GM10248 (cell line): ENCODE results near the gene IGFBPL1.

Experiments
- CTCF ChIA-PET: fragments of 300-600 bp; sonication (Branson Sonifier 250); formaldehyde crosslinking; extraction: SDS; loops from one replicate; lab custom pipeline; 2021; ENCODE audit warnings: antibody characterized with exemption; lab: Yijun Ruan, JAX
- POLR2A ChIA-PET: fragments of 350-650 bp; sonication (Branson Sonifier 250); formaldehyde crosslinking; extraction: SDS; loops from one replicate; lab custom pipeline; 2020; ENCODE audit warnings: antibody characterized with exemption; lab: Yijun Ruan, JAX
- DNase-seq: peaks from one replicate; pipeline ENCODE4 v3.0.0; 2012; ENCODE audit errors: extremely low spot score
- TF ChIP-seq, protein P1 (sequence below): IDR thresholded peaks from 2 replicates; pipeline ENCODE4 v1.5.1; 2012; ENCODE audit warnings: mild to moderate bottlenecking, low read depth; ENCODE audit errors: extremely low read depth, missing control alignments, control extremely low read depth

Gene IGFBPL1

DNA sequence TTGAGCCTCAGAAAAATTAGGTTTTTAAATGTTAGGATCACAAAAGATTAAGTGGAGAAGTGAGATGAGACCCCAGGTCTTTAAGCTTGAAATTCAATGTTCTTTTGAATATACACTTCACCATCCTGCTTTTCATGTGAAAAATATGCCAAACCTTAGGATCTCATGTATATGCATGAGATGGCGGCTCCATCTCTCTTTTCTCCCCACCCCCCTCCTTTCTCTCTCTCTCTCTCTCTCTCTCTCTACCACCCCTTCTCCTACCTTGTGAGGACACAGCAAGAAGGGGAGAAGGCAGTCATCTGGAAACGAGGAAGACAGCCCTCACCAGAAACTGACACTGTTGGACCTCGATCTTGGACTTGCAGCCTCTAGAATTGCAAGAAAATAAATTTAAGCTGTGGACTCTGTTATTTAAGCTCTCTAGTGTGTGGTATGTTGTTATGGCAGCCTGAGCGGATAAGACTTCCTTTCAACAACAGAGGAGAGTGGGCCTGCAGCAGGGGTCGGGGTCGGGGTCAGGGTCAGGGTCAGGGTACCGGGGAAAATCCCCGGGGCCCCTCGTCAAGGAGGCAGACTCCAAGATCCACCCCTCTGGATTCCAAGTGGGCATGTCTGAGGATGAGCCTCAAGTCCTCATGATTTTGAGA is 48.1 kb downstream of the IGFBPL1 start:
- ChIA-PET POLR2A (no interaction called here), CTCF (interaction anchor here (1.0 to 2.2 kb wide), 5 partner anchors 13 to 463 kb away, joined by 3 to 4 read pairs (median 4); partner anchors contain the start of gene ALDH1B1)
- no peak for DNase-seq
- TF ChIP-seq, protein P1, sequence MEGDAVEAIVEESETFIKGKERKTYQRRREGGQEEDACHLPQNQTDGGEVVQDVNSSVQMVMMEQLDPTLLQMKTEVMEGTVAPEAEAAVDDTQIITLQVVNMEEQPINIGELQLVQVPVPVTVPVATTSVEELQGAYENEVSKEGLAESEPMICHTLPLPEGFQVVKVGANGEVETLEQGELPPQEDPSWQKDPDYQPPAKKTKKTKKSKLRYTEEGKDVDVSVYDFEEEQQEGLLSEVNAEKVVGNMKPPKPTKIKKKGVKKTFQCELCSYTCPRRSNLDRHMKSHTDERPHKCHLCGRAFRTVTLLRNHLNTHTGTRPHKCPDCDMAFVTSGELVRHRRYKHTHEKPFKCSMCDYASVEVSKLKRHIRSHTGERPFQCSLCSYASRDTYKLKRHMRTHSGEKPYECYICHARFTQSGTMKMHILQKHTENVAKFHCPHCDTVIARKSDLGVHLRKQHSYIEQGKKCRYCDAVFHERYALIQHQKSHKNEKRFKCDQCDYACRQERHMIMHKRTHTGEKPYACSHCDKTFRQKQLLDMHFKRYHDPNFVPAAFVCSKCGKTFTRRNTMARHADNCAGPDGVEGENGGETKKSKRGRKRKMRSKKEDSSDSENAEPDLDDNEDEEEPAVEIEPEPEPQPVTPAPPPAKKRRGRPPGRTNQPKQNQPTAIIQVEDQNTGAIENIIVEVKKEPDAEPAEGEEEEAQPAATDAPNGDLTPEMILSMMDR, result no peak

GRCh38 chr9:38375572-38375963 is 48.7 kb downstream of the IGFBPL1 start:
- POLR2A ChIA-PET, result no interaction called here
- TF ChIP-seq, protein P1, result no peak
- DNase-seq, result no peak
- CTCF ChIA-PET, result no interaction called here

DNA sequence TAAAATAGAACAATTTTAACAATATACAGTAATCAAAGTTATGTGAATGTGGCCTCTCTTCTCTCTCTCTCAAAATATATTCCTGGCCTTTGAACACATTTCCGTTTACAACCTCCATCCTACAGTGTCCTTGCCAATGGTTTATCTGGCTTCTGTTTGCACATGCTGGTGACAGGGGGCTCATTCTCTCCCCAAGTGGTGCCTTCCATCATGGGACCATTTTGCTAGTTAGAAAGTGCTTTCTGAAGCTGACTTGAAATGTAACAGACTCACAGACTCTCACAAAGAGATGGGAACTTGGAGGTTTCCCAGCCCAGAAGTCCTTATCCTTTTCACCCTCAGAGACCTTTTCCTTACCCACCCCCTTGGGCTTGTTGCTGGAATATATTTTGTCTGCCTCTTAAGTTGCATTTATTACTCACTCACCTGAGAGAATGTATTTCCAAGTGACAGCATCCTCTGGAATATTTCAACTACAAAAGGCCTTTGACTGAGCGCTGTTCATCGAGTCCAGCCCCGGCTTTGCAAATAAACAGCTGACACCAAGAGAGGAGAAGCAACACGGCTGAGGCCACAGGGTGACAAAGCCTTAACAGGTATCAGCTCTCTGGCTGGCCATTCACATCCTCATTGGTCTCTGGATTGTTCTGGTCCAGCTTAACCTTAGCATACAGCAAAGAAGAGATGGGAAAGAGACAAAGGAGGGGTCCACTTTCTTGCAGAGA is 49.2 kb downstream of the IGFBPL1 start:
- ChIA-PET CTCF (interaction anchor here (0.6 to 1.1 kb wide), 4 partner anchors 14 to 466 kb away, joined by 3 read pairs; no protein-coding TSS in a partner anchor), POLR2A (no interaction called here)
- DNase-seq, result no peak
- TF ChIP-seq, protein P1, result no peak

GRCh38 chr9:38373679-38374078 is 50.6 kb downstream of the IGFBPL1 start:
- TF ChIP-seq, protein P1, result no peak
- ChIA-PET CTCF (interaction anchor here (0.9 to 1.6 kb wide), 5 partner anchors 10 to 470 kb away, joined by 3 to 8 read pairs (median 3); partner anchors contain the start of gene SLC25A51), POLR2A (no interaction called here)
- no peak for DNase-seq

DNA sequence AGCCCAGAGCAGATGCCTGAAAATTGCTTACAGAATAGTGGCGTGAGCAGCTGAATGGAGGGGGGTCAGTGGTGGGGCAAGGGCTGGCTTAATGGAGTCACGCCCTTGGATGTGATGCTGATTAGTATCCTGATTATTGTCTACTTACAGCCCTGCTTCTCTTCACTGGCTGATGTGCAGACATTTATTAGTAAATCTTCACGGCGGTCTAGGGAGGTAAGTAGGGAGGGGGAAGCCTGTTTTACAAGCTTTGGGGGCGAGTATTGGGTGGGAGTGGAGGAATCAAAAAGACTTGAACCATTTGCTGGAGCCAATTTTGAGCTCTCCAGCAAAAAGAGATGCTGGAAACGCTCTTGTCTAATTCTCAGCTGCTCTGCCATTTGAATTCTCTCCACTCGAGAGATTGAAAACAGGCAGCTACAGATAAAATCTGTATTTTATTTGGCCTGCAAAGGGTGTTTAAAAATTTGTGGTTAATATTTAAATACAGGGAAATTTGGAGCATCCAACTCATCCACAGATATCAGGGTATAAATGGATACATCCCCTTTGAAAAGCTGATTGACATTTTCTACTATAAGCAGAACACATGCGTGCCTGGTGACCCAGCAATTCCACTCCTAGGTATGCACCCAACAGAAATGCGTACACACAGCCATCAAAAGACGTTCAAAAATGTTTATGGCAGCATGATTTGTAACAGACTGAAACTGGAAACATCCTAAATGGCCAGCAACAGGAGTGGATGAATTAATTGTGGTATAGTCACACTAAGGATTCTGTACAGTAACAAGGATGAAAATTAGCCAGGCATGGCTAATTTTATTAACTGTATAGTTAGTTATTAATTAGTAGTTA is 51.3 kb downstream of the IGFBPL1 start:
- TF ChIP-seq, protein P1, result no peak
- POLR2A ChIA-PET, result interaction anchor here (0.5 kb wide), 1 partner anchor 622 kb away, joined by 7 read pairs; no protein-coding TSS in a partner anchor
- DNase-seq, result no peak
- CTCF ChIA-PET, result interaction anchor here (1.0 to 1.6 kb wide), 5 partner anchors 10 to 469 kb away, joined by 3 to 8 read pairs (median 3); partner anchors contain the start of gene SLC25A51

DNA sequence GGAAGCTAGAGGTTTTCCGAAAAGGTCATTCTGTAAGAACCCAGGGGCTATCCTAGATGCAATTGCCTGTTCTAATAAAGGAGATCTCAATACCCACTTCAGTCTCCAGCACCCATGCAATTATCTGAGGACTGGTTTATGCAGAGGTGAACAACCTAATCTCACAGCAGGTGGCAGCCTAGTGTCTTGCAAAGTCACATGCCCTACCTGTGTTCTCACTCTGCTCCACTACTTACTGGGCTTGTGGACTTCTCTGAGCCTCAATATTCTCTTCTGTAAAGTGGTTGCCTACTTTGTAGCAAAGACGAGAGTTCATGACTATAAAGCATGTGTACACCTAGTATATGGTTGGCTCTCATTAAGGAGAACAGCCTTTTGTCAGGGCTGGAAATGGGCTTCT is 52.8 kb downstream of the IGFBPL1 start:
- DNase-seq, result peak; percentile 69
- POLR2A ChIA-PET, result no interaction called here
- CTCF ChIA-PET, result interaction anchor here (1.5 to 1.7 kb wide), 2 partner anchors 11 to 29 kb away, joined by 4 to 13 read pairs; no protein-coding TSS in a partner anchor
- TF ChIP-seq, protein P1, result peak; percentile 47
